PFSK-1 (cell line): Measurements from ENCODE around the gene GFER.

Experiments used
- POLR2AphosphoS5 ChIP-seq: IDR thresholded peaks from 2 replicates; pipeline ENCODE4 v1.6.1; 2012; ENCODE audit warnings: low read depth, mild to moderate bottlenecking, control low read depth, low read length, moderate library complexity
- SIN3A ChIP-seq: IDR thresholded peaks from 2 replicates; pipeline ENCODE4 v1.6.1; 2012; ENCODE audit warnings: mild to moderate bottlenecking, low read length, moderate library complexity, borderline replicate concordance; ENCODE audit not compliant: insufficient read depth
- TAF1 ChIP-seq: IDR thresholded peaks from 2 replicates; pipeline ENCODE4 v1.6.1; 2012; ENCODE audit warnings: low read length, control low read depth, borderline replicate concordance; ENCODE audit not compliant: insufficient read depth
- TF ChIP-seq, protein P1 (sequence below), 2 experiments: IDR thresholded peaks; 2 replicates each; pipeline versions ENCODE4 v1.6.1 to v1.8.0; 2011 to 2012; ENCODE audit warnings: low read depth in 2 of 2, low read length in 2 of 2, control low read depth in 1 of 2, inconsistent platforms in 1 of 2, mild to moderate bottlenecking in 1 of 2, moderate library complexity in 1 of 2; ENCODE audit not compliant: insufficient read depth in 1 of 2

DNA sequence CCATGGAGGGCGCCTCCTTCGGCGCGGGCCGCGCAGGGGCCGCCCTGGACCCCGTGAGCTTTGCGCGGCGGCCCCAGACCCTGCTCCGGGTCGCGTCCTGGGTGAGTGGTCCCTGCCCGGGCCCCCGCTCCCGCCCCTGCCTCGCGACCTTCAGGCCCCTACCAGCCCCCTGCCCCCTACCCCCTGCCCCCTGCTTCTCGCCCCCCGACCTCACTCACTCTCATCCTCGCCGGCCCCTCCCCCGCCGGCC, 6.0 kb downstream of the GFER start:
- TF ChIP-seq POLR2AphosphoS5 (no peak), TAF1 (no peak), SIN3A (no peak)
- TF ChIP-seq, protein P1, sequence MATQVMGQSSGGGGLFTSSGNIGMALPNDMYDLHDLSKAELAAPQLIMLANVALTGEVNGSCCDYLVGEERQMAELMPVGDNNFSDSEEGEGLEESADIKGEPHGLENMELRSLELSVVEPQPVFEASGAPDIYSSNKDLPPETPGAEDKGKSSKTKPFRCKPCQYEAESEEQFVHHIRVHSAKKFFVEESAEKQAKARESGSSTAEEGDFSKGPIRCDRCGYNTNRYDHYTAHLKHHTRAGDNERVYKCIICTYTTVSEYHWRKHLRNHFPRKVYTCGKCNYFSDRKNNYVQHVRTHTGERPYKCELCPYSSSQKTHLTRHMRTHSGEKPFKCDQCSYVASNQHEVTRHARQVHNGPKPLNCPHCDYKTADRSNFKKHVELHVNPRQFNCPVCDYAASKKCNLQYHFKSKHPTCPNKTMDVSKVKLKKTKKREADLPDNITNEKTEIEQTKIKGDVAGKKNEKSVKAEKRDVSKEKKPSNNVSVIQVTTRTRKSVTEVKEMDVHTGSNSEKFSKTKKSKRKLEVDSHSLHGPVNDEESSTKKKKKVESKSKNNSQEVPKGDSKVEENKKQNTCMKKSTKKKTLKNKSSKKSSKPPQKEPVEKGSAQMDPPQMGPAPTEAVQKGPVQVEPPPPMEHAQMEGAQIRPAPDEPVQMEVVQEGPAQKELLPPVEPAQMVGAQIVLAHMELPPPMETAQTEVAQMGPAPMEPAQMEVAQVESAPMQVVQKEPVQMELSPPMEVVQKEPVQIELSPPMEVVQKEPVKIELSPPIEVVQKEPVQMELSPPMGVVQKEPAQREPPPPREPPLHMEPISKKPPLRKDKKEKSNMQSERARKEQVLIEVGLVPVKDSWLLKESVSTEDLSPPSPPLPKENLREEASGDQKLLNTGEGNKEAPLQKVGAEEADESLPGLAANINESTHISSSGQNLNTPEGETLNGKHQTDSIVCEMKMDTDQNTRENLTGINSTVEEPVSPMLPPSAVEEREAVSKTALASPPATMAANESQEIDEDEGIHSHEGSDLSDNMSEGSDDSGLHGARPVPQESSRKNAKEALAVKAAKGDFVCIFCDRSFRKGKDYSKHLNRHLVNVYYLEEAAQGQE (IDR thresholded peaks at IDR 0.05; ENCODE audit: insufficient read depth in 1 of 2, low read depth in 2 of 2, low read length in 2 of 2), result no peak
